Uterus (tissue), 2 donors: ENCODE measurements around the gene GJA4.

Experiments
- CTCF ChIP-seq, 4 experiments: fragments of 200-600 bp in 2 of 4; fragments of 450-650 bp in 2 of 4; sonication (generic) in 2 of 4; IDR thresholded peaks; one replicate each; pipeline ENCODE4 v1.5.1; 2016 to 2019; ENCODE audit warnings: antibody characterized with exemption in 4 of 4, mild to moderate bottlenecking in 2 of 4, moderate library complexity in 1 of 4
- POLR2A ChIP-seq, 2 donors: fragments of 450-650 bp; IDR thresholded peaks; one replicate each; pipeline ENCODE4 v1.6.1; 2016; ENCODE audit warnings: antibody characterized with exemption in 2 of 2, mild to moderate bottlenecking in 1 of 2, moderate library complexity in 1 of 2

GRCh38 chr1:34746101-34746500 is 46.7 kb upstream of the GJA4 start:
- TF ChIP-seq CTCF (IDR thresholded peaks at IDR 0.05) (no peak), POLR2A (IDR thresholded peaks at IDR 0.05) (no peak)
